SW 1271 (cell line): ENCODE data around the gene ARMS2.

ENCODE experiments used
- DNase-seq, 2 experiments: peaks; one replicate each; lab custom pipeline; 2025; lab: John Stamatoyannopoulos, UW

The ARMS2 gene

DNA sequence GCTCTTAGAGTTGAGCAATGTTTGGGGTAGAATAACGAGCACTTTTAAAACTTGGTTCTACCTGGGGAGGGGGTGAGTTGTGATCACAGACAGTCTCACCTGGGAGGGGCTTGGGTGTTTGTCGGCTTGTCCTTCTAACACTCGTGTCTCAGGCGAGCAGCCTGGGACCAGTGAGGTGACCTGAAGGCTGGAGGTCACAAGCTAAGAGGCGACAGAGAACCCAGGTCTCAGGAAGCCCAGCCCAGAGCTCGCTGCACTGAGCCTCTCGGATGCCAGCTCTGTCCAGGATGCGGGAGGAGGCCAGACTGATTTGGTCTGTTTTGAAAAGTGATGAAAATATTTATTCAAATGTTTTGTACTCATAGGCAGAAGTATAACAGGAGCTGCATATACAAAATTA, 18.7 kb downstream of the ARMS2 start:
- DNase-seq: no peak

DNA sequence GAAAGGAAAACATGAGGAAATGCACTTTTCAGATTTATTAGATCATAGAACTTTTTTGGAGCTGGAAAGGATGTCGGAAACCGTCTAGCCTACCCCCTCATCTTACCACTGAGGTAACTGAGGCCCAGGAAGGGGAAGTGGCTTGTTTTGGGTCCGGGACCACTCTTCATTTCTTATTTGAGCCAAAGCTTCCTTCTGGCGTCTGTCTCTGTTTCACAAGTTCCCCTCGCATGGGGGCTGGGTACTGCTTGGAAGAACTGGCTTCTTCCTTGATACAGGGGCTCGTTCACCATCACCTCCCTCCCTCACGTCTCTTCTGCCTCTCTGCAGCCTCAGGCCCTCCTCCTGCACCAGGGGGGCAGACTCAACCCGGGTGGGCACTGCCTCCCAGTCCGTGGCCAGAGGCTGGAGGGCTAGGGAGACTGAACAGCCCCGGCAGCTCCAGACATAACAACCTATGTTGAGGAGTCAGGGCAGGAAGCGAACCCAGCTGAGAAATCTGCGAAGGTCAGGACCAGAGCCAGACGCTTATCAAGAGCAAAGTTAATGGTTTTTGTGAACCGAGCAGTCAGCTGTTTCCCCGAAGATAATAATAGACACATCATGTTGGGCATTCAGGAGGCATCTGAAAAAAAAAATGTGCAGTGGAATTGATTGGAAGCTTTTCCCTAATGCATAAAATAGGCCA, 19.8 kb downstream of the ARMS2 start:
- no peak for DNase-seq

GRCh38 chr10:122475100-122475499, 20.6 kb downstream of the ARMS2 start:
- DNase-seq: no peak

DNA sequence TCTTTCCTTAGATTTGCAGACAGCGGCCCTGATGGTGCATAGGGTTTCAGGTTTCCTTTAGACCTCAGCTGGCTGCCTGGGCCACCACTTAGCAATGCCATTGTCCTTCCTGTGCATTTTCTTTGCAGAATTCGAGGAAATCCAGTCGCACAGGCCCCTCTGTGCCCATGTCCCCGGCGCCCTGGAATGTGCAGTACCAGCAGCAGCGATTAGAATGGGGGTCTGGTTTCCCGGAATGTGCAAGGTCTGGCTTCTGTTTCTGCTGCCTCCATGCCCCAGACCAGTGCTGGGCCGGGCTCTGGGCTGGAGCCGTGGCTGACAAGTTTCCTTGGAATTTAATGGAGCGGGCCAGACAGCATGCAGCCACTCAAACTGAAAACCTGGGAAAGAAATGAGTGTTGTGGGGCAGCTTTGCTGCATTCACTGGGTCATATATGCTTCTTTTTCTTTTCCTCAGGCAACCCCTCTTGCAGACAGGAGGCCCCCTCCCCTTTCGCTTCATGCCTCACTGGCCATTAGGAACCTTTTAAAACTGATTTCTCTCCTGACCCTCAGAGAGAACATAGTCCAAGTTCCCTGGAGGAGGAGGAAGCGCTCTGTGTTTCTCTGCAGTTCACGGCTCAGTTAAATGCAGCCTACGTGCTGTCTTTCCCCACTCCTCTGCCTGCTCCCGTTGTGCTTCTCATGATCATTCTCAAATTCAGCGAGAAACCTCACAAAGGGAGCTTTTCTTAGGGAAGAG, 21.3 kb downstream of the ARMS2 start:
- no peak for DNase-seq

- DNase-seq: no peak
These were observed 21.9 kb downstream of the ARMS2 start for GRCh38 chr10:122476333-122476695.

GRCh38 chr10:122477436-122477835, 23.0 kb downstream of the ARMS2 start:
- no peak for DNase-seq

GRCh38 chr10:122478971-122479370, 24.5 kb downstream of the ARMS2 start:
- DNase-seq: no peak

- DNase-seq: no peak
These were observed 25.8 kb downstream of the ARMS2 start for GRCh38 chr10:122480146-122480833.

DNA sequence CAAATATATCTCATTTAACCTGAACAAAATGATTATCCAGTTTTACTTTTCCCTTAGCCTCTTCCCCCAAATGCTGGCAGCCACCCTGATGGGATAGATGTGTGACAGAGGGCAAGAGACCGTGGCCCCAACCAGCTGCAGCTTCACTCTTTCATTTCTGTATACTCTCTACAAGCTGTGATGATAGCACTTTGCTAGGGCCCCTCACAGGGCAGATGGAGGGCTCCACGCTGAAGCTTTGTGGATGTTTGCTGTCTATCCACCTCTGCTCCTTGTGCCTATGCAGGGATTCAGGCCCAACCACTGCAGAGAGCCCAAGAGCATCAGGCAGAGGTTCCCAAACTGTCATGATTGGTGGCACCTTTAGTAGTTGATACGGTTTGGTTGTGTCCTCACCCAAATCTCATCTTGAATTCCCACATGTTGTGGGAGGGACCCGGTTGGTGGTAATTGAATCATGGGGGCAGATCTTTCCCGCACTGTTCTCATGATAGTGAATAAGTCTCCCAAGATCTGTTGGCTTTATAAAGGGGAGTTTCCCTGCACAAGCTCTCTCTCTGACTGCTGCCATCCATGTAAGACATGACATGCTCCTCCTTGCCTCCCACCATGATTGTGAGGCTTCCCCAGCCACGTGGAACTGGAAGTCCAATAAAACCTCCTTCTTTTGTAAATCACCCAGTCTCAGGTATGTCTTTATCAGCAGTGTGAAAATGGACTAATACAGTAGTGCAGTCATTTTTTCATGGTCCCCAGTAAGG, 27.0 kb downstream of the ARMS2 start:
- no peak for DNase-seq

DNA sequence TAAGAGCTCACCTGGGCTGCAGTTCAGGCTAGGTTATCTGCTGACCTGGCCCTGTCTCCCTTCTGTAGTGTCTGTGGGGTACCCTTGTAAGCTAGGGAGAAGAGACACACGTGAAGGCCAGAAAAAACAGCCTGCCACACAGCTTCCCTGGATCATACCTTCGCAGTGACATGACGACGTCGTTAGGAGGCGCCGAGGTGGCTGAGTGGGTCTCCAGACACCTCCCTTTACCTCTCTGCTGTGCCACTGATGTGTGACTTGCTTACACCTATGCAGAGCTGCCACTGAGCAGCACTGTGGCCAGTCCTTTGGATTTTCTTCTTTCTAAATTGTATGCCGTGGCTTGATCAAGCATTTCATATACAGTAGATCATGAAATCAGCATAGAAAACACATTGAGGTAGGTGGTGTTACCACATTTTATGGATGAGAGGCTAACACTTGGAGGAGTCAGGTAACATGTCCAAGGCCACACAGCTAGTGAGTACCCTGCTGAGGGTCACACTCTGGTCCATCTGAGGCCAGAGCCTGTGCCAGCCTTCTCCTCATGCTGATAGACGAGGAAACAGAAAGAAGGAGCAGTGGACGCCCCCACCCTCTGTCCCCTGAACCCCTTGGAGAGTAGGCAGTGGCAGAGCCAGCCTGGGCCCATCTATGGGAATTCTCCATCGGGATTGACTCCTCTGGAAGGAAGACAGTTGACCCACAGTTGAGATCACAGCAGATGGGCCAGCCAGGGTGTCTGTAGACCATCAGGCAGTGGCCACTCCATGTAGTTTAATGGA, 30.0 kb downstream of the ARMS2 start:
- DNase-seq: no peak

GRCh38 chr10:122485670-122486069, 31.2 kb downstream of the ARMS2 start:
- no peak for DNase-seq

DNA sequence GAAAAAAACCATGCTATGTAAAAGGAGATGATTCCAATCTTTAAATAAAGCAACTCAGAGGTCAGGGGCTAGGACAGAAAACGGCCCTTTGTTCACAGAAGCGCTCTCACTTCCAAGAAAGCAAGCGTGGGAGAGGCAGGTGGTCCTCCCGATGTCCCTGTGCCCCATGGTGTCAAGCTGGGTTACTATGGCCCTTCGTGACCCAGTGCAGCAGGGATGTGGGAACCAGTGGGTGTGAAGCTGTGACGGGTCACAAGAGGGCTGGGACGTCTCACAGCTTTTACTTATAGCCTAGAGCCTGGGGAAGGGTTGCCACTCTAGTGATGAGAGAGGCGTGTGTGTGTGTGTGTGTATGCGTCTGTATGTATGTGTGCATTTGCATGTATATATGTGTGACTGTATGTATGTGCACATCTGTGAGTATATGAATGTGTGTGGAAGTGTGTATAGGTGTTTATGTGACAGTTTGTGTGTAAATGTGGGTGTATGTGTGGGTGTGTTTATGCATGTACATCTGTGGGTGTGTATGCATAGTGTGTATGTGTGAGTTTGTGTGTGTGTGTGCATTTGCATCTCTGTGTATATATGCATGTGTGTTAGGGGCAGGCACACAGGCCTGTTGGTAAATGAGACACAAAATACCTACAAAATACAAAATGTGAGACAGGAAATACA, 32.1 kb downstream of the ARMS2 start:
- no peak for DNase-seq

GRCh38 chr10:122487174-122487765, 32.8 kb downstream of the ARMS2 start:
- DNase-seq: no peak

GRCh38 chr10:122490268-122490667, 35.8 kb downstream of the ARMS2 start:
- no peak for DNase-seq

GRCh38 chr10:122490786-122491680, 36.6 kb downstream of the ARMS2 start:
- no peak for DNase-seq

GRCh38 chr10:122492006-122492405, 37.6 kb downstream of the ARMS2 start:
- DNase-seq: no peak

DNA sequence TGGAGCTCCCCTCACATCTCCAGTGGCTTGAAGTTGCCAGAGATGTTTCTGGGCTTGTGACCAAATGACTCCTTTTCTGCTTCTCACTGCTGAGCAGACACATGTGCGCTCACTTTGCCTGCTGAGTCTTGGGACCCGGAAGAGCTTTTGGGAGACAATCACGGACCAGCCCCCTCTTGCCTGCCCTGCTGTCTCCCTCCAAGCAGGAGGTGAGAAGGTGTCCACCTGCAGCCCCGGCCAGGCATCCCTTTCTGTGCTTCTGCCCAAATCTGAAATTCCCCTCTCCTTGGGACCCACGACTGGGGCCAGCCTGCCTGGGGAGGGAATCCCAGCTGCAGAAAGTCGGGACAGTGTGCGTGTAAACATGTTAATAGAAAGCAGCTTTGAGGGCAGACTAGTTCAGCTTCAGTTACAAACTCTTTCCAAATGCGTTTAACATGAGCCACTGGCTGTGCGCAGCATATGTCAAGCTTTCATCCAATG, 38.6 kb downstream of the ARMS2 start:
- no peak for DNase-seq

GRCh38 chr10:122493761-122494160, 39.3 kb downstream of the ARMS2 start:
- DNase-seq: no peak

- no peak for DNase-seq
These were observed 39.8 kb downstream of the ARMS2 start for GRCh38 chr10:122494173-122494820.
